ENCODE measurements around the gene THEMIS. TPM values are rescaled to one million over a fixed set of nuclear protein-coding genes. Genes with fewer than 3 reads are reported as not detected.

Gene THEMIS
- total and polyA plus RNA-seq, 2 of the 4 experiments (the other 2 are of a cell fraction) = not detected

GRCh38 chr6:127891731-127892326 lies 9.0 kb downstream of the THEMIS start:
- no TSS peak for BruUV-seq (replicated peaks)
- no peak overlapping the region for H2AK5ac ChIP-seq (ENCODE audit: low read depth, low read length)

More at GRCh38 chr6:127891731-127892326, 9.0 kb downstream of the THEMIS start:
- Histone ChIP-seq H2BK20ac (ENCODE audit: low read depth, low read length) (no peak overlapping the region), H3K4ac (ENCODE audit: low read depth, low read length) (no peak overlapping the region), H3K18ac (ENCODE audit: low read depth, low read length) (no peak overlapping the region), H4K5ac (ENCODE audit: low read depth, low read length) (no peak overlapping the region), H2BK15ac (ENCODE audit: low read depth, low read length) (no peak overlapping the region), H3K27me3 (ENCODE audit: control insufficient read depth, insufficient read depth, low read length) (no peaks in the 10 kb centered on the region), H2AK9ac (replicated peaks; ENCODE audit: low read depth, low read length, poor library complexity) (no peak overlapping the region), H3K9ac (ENCODE audit: low read depth, low read length) (no peak overlapping the region), H3K9me1 (ENCODE audit: insufficient read depth, low read length) (no peaks in the 10 kb centered on the region), H4K20me1 (ENCODE audit: insufficient read depth, low read length) (no peaks in the 10 kb centered on the region), H2BK5ac (ENCODE audit: low read depth, low read length, poor library complexity, severe bottlenecking) (no peak overlapping the region), H3K4me3 (ENCODE audit: insufficient read depth, low read depth, low read length) (no peak overlapping the region), H3K9me3 (ENCODE audit: control insufficient read depth, insufficient read depth, low read length) (no peaks in the 10 kb centered on the region), H3K56ac (ENCODE audit: extremely low read depth, insufficient read depth, low read length) (no peak overlapping the region), H2BK120ac (ENCODE audit: low read depth, low read length) (no peak overlapping the region), H3K79me1 (ENCODE audit: low read depth in 1 of 2, low read length in 2 of 2) (no peaks in the 10 kb centered on the region), H3K4me2 (ENCODE audit: low read depth, low read length) (no peak overlapping the region), H2AFZ (replicated peaks; ENCODE audit: low read length, poor library complexity) (no peak overlapping the region), H4K8ac (ENCODE audit: low read depth in 2 of 2, low read length in 2 of 2) (no peak overlapping the region), H3K14ac (replicated peaks; ENCODE audit: low read depth, low read length) (no peak overlapping the region), H3K4me1 (ENCODE audit: control insufficient read depth, insufficient read depth, low read length) (no peaks in the 10 kb centered on the region), H3K23ac (ENCODE audit: low read depth, low read length) (no peak overlapping the region), H3K27ac (ENCODE audit: insufficient read depth, low read length) (no peak overlapping the region), H3K36me3 (ENCODE audit: control insufficient read depth, insufficient read depth, low read length) (no peaks in the 10 kb centered on the region), H4K91ac (ENCODE audit: insufficient read depth, low read depth, low read length) (no peak overlapping the region)
- DNase-seq (no peak), ATAC-seq (ENCODE audit: low read depth) (no peak)
- WGBS, 2 experiments (ENCODE audit: extremely low coverage in 2 of 2, insufficient read length in 1 of 2) = 20% methylated on average over 1 of the region's 3 CpGs; no CpG with 5 or more reads in 1 of the 2 experiments
- POLR2A ChIA-PET (ENCODE audit: unreplicated experiment) = no interaction called here
- TF ChIP-seq POLR2A (IDR thresholded peaks at IDR 0.05; ENCODE audit: low read depth, low read length) (no peak), CEBPB (IDR thresholded peaks at IDR 0.05; ENCODE audit: low read depth, low read length) (no peak), ELK1 (IDR thresholded peaks at IDR 0.05; ENCODE audit: borderline replicate concordance, low read depth, low read length) (no peak), RFX5 (IDR thresholded peaks at IDR 0.05; ENCODE audit: low read depth, low read length) (no peak), USF2 (IDR thresholded peaks at IDR 0.05; ENCODE audit: low read depth, low read length) (no peak), NFE2L2 (IDR thresholded peaks at IDR 0.05; ENCODE audit: low read depth, low read length) (no peak), BHLHE40 (IDR thresholded peaks at IDR 0.05; ENCODE audit: low read depth, low read length) (no peak), MAZ (IDR thresholded peaks at IDR 0.05; ENCODE audit: borderline replicate concordance, low read depth, low read length) (no peak), RAD21 (IDR thresholded peaks at IDR 0.05; ENCODE audit: low read length) (no peak), CHD1 (IDR thresholded peaks at IDR 0.05; ENCODE audit: low read depth, low read length) (no peak), MAFK (IDR thresholded peaks at IDR 0.05; ENCODE audit: low read depth, low read length) (no peak), CTCF (conservative IDR thresholded peaks at IDR 0.05; ENCODE audit: low read depth, low read length) (no peak), SMC3 (IDR thresholded peaks at IDR 0.05; ENCODE audit: low read depth, low read length) (no peak)
- in situ Hi-C loops (cut with MboI; ENCODE audit: low sequenced_read_pairs) = no loop called here
- CTCF ChIA-PET = no interaction called here
- dilution Hi-C loops (cut with HindIII; ENCODE audit: low sequenced_read_pairs, unreplicated experiment) = no loop called here
- intact Hi-C loops (cut with micrococcal nuclease) = no loop called here

Data from IMR-90 (cell line).